GM23248 (cell line): Measurements from ENCODE around the gene PIK3C3. TPM values are rescaled to one million over a fixed set of nuclear protein-coding genes. Genes with fewer than 3 reads are reported as not detected.

Source experiments
- DNase-seq: peaks from one replicate; pipeline ENCODE4 v3.0.0-alpha.2; 2015
- H2AFZ ChIP-seq: fragments of 200-600 bp; sonication (generic); 2 replicates; pipeline ENCODE4 v1.6.1; 2016; ENCODE audit warnings: antibody characterized with exemption
- H3F3A ChIP-seq: fragments of 200-600 bp; sonication (generic); 2 replicates; pipeline ENCODE4 v1.6.1; 2016; ENCODE audit warnings: mild to moderate bottlenecking, antibody characterized with exemption, mixed run types; ENCODE audit not compliant: insufficient read depth
- H3K27ac ChIP-seq: fragments of 200-600 bp; sonication (generic); 2 replicates; pipeline ENCODE4 v1.5.1; 2016; ENCODE audit warnings: mild to moderate bottlenecking
- H3K27me3 ChIP-seq: fragments of 200-600 bp; sonication (generic); replicated peaks from 2 replicates; pipeline ENCODE4 v1.6.1; 2016; ENCODE audit warnings: mild to moderate bottlenecking; ENCODE audit not compliant: insufficient read depth
- H3K36me3 ChIP-seq: fragments of 200-600 bp; sonication (generic); 2 replicates; pipeline ENCODE4 v1.6.1; 2016; ENCODE audit warnings: low read depth, mild to moderate bottlenecking
- H3K4me1 ChIP-seq: fragments of 200-600 bp; sonication (generic); 2 replicates; pipeline ENCODE4 v1.6.1; 2016; ENCODE audit warnings: mild to moderate bottlenecking; ENCODE audit not compliant: insufficient read depth
- H3K4me2 ChIP-seq: fragments of 200-600 bp; sonication (generic); one replicate; pipeline ENCODE4 v1.6.1; 2016; ENCODE audit warnings: mild to moderate bottlenecking; ENCODE audit not compliant: unreplicated experiment
- H3K4me3 ChIP-seq: fragments of 200-600 bp; sonication (generic); 2 replicates; pipeline ENCODE4 v1.5.1; 2016; ENCODE audit warnings: mild to moderate bottlenecking
- H3K79me2 ChIP-seq: fragments of 200-600 bp; sonication (generic); 2 replicates; pipeline ENCODE4 v1.6.1; 2016; ENCODE audit warnings: mild to moderate bottlenecking; ENCODE audit not compliant: insufficient read depth
- H3K9ac ChIP-seq: fragments of 200-600 bp; sonication (generic); 2 replicates; pipeline ENCODE4 v1.6.1; 2016; ENCODE audit warnings: mild to moderate bottlenecking
- H3K9me2 ChIP-seq: fragments of 200-600 bp; sonication (generic); 2 replicates; pipeline ENCODE4 v1.6.1; 2016; ENCODE audit warnings: mixed run types, mild to moderate bottlenecking, moderate library complexity; ENCODE audit not compliant: insufficient read depth
- H3K9me3 ChIP-seq: fragments of 200-600 bp; sonication (generic); one replicate; pipeline ENCODE4 v1.6.1; 2017; ENCODE audit warnings: low read depth
- H4K20me1 ChIP-seq: fragments of 200-600 bp; sonication (generic); 2 replicates; pipeline ENCODE4 v1.6.0; 2016; ENCODE audit not compliant: insufficient read depth
- EZH2 ChIP-seq: fragments of 200-600 bp; sonication (generic); IDR thresholded peaks from 2 replicates; pipeline ENCODE4 v1.6.1; 2018; ENCODE audit warnings: antibody characterized with exemption, mild to moderate bottlenecking; ENCODE audit not compliant: insufficient read depth, poor library complexity, severe bottlenecking
- EZH2phosphoT487 ChIP-seq: fragments of 200-600 bp; sonication (generic); IDR thresholded peaks from 2 replicates; pipeline ENCODE4 v1.6.1; 2018; ENCODE audit warnings: antibody characterized with exemption, moderate library complexity, mild to moderate bottlenecking, low read depth; ENCODE audit not compliant: insufficient read depth
- WGBS, 2 experiments: methylation state at CpG; one replicate each; pipeline ENCODE4 v1.1.6; 2015 to 2017; ENCODE audit warnings: low lambda C conversion rate in 2 of 2, low coverage in 1 of 2; ENCODE audit errors: missing lambda C conversion rate in 2 of 2; 5-methylcytosine and 5-hydroxymethylcytosine counted together
- in situ Hi-C: fragments of 300-500 bp; cut with MboI; formaldehyde crosslinking; loops from 2 replicates; pipeline ENCODE4 v1.15.0; 2020
- polyA plus RNA-seq: library from polyadenylated mRNA; unstranded; fragments of >200 nt; fragmentation: Nextera tagmentation; extraction: Ambion mirVana; gene quantifications from 2 replicates; pipeline ENCODE4 v1.2.1, GENCODE V29; 2016
- total RNA-seq: library from RNA; depleted of rRNA; stranded (reverse); fragments of >200 nt; shearing (Covaris generic); gene quantifications from 2 replicates; pipeline ENCODE4 v1.2.3, GENCODE V29; 2014; rRNA removed

The PIK3C3 gene
- total RNA-seq (50.3 and 56.4 TPM in 2 replicates), polyA plus RNA-seq (40.2 and 45.0 TPM in 2 replicates)

- H3K79me2 ChIP-seq = peaks cover 50% of the 10 kb centered on the region
- H2AFZ ChIP-seq = peak within 1 kb of the TSS; percentile 97
- peak; percentile 98 for DNase-seq
- no peaks in the 10 kb centered on the region for H3K9me3 ChIP-seq
- H3F3A ChIP-seq = peaks cover 15% of the 10 kb centered on the region
- peaks cover 29% of the 10 kb centered on the region for H3K4me1 ChIP-seq
- H3K27me3 ChIP-seq = no peaks in the 10 kb centered on the region
- H3K36me3 ChIP-seq = peaks cover 27% of the 10 kb centered on the region
- 1% methylated on average over 38 of the region's 38 CpGs for WGBS, 2 experiments
- H3K4me3 ChIP-seq = peak within 1 kb of the TSS; percentile 85
- TF ChIP-seq EZH2 (no peak), EZH2phosphoT487 (no peak)
- H3K9me2 ChIP-seq = no peaks in the 10 kb centered on the region
- H3K27ac ChIP-seq = peak within 1 kb of the TSS; percentile 85
- peaks cover 9% of the 10 kb centered on the region; the same call in 1 of the 2 replicates for H4K20me1 ChIP-seq
- in situ Hi-C loops = no loop called here
- peak within 1 kb of the TSS; percentile 96 for H3K4me2 ChIP-seq
- peak within 1 kb of the TSS; percentile 95 for H3K9ac ChIP-seq
Observed at GRCh38 chr18:41954827-41955613, at the start of gene PIK3C3. Gene PIK3C3, plus strand, starts transcription at chr18:41955234. Its CDS starts 58 bp downstream, at chr18:41955292.

- in situ Hi-C loops = no loop called here
- DNase-seq = peak; percentile 9
- Histone ChIP-seq H3F3A (no peaks in the 10 kb centered on the region), H3K9me3 (no peaks in the 10 kb centered on the region), H3K9ac (no peak overlapping the region), H3K36me3 (no peaks in the 10 kb centered on the region), H3K4me2 (peak overlapping the region; percentile 80), H3K4me1 (no peaks in the 10 kb centered on the region), H3K4me3 (no peak overlapping the region), H3K27ac (no peak overlapping the region), H2AFZ (peak overlapping the region; percentile 74; the same call in 1 of the 2 replicates), H4K20me1 (no peaks in the 10 kb centered on the region), H3K9me2 (no peaks in the 10 kb centered on the region), H3K27me3 (no peaks in the 10 kb centered on the region), H3K79me2 (no peaks in the 10 kb centered on the region)
- TF ChIP-seq EZH2phosphoT487 (no peak), EZH2 (no peak)
- WGBS, 2 experiments = 57 to 62% methylated on average over 1 of the region's 1 CpG
Observed at GRCh38 chr18:41905786-41906527, 49.1 kb upstream of the PIK3C3 start.

GRCh38 chr18:41906528-41907146, 48.4 kb upstream of the PIK3C3 start:
- Histone ChIP-seq H3K4me3 (peak overlapping the region; percentile 72), H3K9ac (no peak overlapping the region), H3K27me3 (no peaks in the 10 kb centered on the region), H3K27ac (no peak overlapping the region), H3K79me2 (no peaks in the 10 kb centered on the region), H3K4me1 (no peaks in the 10 kb centered on the region), H3K9me2 (no peaks in the 10 kb centered on the region), H4K20me1 (no peaks in the 10 kb centered on the region), H3K36me3 (no peaks in the 10 kb centered on the region), H2AFZ (peak overlapping the region; percentile 74), H3K9me3 (no peaks in the 10 kb centered on the region), H3F3A (no peaks in the 10 kb centered on the region), H3K4me2 (peak overlapping the region; percentile 80)
- TF ChIP-seq EZH2 (no peak), EZH2phosphoT487 (no peak)
- WGBS, 2 experiments = 12 to 14% methylated on average over 6 of the region's 6 CpGs
- DNase-seq = peak; percentile 54
- in situ Hi-C loops = no loop called here

- H3K36me3 ChIP-seq = no peaks in the 10 kb centered on the region
- H3K9ac ChIP-seq = no peak overlapping the region
- TF ChIP-seq EZH2phosphoT487 = no peak
- TF ChIP-seq EZH2 = no peak
- in situ Hi-C loops = no loop called here
- 6 to 11% methylated on average over 3 of the region's 3 CpGs for WGBS, 2 experiments
- no peaks in the 10 kb centered on the region for H3F3A ChIP-seq
- H3K4me2 ChIP-seq = no peak overlapping the region
- DNase-seq = peak; percentile 27
- no peak overlapping the region for H3K27ac ChIP-seq
- no peak overlapping the region for H3K4me3 ChIP-seq
- H4K20me1 ChIP-seq = no peaks in the 10 kb centered on the region
- no peak overlapping the region for H2AFZ ChIP-seq
- H3K9me3 ChIP-seq = no peaks in the 10 kb centered on the region
- H3K79me2 ChIP-seq = no peaks in the 10 kb centered on the region
- no peaks in the 10 kb centered on the region; the same call in 1 of the 2 replicates for H3K9me2 ChIP-seq
- no peaks in the 10 kb centered on the region for H3K4me1 ChIP-seq
- H3K27me3 ChIP-seq = no peaks in the 10 kb centered on the region
Observed at GRCh38 chr18:41917181-41917580, 37.9 kb upstream of the PIK3C3 start.
